ENCODE measurements around the gene TBC1D13.

DNA sequence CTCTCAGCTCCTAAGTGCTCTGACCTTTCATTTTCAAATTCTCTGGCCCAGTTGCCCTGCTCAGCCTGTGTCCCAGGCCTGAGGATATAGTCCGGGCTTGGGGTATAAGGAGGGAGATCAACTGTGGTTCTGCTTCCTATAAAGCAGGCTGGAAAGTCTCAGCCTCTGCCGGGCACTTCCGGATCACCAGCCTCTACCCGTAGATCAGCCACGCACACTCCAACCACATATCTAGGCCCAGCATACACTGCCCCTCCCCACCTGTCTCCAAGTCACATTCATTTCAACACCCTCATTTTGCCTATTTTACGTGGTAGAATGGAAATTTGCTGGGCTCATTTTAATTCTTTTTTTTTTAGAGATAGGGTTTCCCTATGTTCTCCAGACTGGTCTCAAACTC lies 18.4 kb upstream of the TBC1D13 start:
- TF ChIP-seq CTCF (IDR thresholded peaks at IDR 0.05; ENCODE audit: insufficient read depth, low read length, poor library complexity, severe bottlenecking) (no peak), EZH2phosphoT487 (conservative IDR thresholded peaks at IDR 0.05; ENCODE audit: low read length) (no peak)

Measured in SU-DHL-6 (cell line).